AG08396 (cell line): ENCODE data around the gene ALCAM.
"Not testable (repeated sequence)": the region's sequence is repeated elsewhere in the genome, so short reads cannot be mapped to it uniquely, and the experiment has no call there.

Source experiments
- DNase-seq: peaks from one replicate; pipeline ENCODE4 v3.0.0; 2012; ENCODE audit warnings: low spot score, mixed read lengths

The ALCAM gene

DNA sequence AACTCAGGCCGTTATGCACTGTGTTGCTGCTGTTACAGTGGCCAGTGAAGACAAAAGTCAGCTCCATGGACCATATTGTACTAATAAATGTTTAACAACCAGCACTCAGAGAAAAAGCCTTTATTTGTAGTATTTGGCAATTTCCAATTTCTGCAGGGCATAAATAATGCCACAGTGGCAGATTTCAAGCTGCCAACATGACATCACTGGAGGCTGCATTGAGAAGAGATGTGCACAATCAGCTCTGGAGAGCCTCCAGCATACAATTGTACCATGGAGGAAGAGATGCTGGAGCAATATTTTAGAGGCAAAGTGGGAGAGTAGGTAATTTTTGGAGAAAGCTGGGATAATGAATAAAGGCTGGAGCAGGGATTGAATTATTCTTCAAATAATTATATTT lies 9.7 kb upstream of the ALCAM start:
- DNase-seq, result no peak

DNA sequence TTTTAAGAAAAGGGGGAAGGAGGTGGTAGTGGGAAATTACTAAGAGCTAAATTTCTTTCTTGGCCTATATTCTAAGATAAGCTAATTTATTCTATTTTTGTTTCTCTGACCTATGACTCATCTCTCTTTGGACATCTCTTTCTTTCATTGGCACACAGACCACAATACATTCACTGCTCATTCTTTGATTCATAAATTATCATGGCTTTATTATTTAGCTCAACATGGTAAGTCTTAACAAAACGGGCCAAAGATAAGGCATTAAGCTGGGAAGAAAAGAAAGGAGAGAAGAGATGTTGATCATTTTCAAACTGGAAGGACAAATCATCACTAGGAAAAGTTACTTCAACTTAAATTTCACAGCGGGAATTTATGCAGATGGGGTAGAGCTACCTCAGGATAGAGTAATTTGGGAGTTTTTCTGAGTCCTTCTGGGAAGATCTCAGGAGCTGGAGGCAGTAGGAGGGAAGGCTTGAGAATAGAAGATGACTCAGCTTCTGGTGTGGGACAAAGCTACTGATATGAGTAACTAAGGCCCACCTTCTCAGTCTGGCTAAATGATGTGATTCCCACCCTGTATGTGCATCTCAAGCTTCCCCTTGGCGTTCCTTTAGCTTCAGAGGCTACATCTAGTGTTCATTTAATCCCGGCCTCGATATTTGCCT lies 7.5 kb upstream of the ALCAM start:
- no peak for DNase-seq

DNA sequence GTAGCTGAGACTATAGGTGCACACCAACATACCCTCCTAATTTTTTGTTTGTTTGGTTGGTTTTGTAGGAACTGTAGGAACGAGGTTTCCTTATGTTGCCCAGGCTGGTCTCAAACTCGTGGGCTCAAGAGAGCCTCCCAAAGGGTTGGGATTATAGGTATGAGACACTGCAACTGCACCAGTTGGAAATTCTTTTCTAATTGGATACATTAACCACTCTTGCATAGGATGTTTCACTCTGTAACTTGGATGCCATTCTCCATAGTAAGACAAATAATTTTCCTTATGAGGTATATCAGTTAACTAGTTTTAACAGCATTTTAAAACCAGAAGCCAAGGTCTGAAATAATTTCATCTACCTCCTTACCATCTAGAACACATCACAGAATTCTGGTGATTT lies 6.7 kb upstream of the ALCAM start:
- DNase-seq, result no peak

DNA sequence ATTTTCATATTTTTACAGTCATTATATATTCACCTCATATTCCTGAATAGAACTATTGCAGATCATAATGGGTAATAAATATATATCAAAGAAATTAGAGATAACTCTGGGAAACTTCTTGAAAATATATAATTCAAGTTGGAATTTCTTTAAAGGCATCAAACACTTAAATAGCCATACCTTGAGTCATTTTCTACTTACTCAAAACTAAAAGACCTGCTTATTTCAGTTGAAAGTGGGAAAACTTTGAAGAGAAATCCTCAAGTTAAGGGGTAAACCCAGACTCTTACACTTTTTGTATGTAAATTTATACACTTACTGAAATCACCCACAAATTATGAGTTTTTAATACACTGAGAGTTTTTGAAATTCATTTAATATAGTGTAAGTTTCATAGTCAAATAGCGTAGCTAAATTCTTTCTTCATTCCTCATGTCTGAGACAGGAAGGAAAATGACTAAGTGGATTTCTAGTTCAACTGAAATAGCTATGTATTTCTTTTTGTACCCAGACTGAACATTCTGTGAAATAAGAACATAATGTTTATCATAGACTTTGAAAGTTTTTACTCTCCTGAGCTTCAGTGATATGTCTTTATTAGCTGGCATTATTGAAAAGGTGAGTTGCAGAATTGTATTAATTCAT lies 4.6 kb upstream of the ALCAM start:
- DNase-seq, result no peak

DNA sequence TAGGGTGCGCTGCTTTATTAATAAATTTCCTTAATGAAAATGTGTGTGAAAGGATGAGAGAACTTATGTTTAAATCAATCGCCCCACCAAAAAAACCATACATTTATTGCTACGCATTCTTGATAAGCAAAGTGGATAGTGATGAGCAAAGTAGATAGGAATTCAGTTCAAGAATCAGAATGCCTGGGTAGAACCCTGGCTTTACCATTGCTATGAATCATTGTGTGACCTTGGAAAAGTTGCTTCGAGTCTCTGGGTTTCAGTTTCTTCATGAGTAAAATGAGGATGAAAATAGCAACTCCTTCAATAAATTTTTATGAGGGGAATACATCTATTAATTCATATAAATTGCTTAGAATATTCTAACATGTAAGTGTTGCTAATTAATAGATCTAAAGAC lies 2.6 kb upstream of the ALCAM start:
- DNase-seq, result no peak

DNA sequence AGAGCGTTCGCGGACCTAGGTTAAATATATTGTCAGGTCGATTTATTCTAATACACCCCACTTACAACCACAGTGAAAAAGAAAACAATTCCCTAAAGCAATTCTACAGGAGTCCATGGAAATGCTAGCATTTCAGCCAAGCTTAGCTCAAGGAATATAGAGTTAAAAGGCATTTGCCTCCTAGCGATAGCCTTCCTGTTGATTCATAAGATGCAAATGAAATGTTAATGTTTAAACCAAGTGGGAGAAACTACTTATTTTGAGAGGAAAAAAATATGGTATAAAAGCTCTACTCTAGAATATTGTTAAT lies 1.7 kb upstream of the ALCAM start:
- no peak for DNase-seq

DNA sequence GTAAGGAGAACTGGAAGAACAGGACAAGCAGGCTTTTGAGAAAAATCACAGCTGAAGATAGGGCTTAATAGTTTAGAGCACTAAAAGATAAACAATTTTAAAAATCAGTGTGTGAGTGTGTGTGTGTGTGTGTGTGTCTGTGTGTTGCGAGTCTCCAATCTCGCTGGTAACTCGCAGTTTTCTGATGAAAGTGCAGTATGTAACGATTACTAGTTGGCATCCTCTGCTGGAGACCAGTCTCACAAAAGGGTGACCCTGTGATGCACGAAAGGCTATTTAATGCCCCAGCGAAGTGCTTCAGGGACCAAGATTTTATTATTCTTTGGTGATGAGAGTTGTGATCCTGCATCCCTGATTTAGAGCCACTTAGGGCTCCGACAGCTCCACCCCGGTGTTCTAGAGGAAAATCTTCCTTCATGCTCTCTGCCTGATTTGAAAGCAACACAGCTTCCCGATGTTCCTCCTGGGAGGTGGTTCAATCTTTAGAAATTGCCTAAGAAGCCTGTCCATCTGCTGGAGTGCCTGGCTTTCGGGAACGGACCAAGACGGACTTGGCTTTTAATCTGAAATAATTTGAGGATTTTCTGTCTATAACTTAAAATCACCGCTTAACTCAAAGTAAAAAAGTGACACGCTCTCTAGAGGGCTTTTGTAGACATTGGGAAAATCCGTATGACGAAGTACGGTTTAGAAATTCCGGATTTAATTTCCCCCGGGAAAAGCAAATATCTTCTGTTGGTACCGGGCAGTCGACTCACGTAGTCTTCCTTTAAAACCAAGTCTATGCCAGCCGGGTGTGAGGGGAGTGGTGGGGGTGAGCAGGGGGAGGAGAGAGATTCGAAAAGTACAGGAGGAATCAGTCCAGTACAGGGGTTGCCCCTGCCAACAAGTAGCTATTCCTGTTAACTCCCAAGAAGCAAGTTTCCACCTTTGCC lies 1.1 kb upstream of the ALCAM start:
- DNase-seq, result peak; percentile 28

DNA sequence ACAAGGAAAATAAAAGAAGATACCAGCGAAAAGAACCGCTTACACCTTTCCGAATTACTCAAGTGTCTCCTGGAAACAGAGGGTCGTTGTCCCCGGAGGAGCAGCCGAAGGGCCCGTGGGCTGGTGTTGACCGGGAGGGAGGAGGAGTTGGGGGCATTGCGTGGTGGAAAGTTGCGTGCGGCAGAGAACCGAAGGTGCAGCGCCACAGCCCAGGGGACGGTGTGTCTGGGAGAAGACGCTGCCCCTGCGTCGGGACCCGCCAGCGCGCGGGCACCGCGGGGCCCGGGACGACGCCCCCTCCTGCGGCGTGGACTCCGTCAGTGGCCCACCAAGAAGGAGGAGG lies 325 bp downstream of the ALCAM start:
- no peak for DNase-seq

DNA sequence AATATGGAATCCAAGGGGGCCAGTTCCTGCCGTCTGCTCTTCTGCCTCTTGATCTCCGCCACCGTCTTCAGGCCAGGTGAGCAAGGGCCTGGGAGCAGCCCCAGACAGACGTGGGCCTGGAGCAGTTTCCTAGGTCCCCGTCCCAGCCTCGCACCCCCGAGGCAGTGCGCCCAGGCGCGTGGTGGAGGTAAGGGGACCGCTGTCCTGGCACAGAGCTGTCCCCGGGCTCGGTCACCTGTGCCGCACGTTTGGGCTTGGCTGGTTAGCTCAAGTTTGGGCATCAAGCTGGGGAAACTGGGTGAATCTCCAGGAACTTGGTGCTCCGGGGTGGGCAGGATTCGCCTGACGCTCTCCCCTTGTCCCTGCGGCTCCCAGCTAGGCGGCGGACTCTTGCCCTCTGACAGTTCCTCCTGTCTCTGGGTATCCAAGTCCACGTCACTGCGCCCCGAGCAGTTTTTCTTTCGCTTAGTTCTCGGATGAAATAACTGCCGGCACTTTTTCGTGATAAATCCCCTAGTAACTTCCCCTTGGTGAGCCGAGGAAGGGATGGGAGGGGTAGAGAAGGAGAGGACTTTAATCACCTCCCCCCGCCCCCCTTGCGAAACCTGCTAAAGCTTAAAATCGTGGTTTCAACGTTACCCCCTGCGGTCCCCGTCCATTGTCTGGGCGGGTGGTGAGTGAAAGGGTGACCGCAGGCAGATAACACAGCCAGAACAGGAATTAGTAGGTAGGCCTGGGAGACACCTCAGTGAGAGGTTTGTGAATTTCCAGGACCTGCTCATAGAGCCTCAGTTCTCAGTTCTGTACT lies 901 bp downstream of the ALCAM start:
- peak; percentile 33 for DNase-seq

DNA sequence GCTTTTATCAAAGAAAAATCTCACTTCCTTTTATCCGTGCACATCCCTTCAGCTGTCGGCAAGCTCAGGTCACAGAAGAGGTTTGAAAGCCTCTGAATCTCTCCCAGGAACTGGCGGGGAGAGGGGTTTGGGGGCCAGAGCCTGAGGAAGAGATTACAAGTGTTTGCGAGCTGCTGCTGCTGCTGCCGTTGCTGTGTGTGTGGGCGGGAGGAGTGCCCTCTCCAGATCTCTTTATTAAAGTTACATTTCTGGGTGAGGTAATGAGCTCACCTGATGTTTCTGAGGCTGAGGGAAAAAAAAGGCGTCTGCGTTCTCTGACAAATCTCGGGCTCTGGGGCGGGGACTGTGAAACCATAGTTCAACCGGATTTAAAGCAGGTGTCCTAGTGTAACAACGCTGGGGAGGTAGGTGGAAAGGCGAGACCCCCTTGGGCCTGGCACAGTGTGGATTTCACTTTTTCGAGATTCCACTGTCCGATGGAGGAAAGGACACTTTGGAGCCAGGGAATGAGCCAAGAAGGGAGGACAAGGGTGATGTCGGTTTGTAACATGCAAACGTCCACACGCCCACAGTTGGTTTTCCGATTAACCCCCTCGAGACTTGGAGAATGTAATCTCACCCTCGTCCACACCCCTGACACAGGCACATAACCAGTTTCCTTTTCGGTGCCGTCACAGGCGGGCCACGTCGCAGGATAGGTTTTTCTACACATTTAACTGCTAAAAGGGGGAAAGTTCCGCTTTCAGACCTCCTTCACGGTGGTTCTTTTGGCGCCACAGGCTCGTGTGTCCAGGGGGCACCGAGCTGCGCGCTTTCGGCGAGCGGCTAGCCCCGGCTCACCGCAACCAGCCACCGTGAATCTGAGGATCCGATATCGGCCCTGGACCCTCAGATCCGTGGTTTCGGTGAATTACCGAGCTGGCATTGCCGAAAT lies 2.1 kb downstream of the ALCAM start:
- no peak for DNase-seq

DNA sequence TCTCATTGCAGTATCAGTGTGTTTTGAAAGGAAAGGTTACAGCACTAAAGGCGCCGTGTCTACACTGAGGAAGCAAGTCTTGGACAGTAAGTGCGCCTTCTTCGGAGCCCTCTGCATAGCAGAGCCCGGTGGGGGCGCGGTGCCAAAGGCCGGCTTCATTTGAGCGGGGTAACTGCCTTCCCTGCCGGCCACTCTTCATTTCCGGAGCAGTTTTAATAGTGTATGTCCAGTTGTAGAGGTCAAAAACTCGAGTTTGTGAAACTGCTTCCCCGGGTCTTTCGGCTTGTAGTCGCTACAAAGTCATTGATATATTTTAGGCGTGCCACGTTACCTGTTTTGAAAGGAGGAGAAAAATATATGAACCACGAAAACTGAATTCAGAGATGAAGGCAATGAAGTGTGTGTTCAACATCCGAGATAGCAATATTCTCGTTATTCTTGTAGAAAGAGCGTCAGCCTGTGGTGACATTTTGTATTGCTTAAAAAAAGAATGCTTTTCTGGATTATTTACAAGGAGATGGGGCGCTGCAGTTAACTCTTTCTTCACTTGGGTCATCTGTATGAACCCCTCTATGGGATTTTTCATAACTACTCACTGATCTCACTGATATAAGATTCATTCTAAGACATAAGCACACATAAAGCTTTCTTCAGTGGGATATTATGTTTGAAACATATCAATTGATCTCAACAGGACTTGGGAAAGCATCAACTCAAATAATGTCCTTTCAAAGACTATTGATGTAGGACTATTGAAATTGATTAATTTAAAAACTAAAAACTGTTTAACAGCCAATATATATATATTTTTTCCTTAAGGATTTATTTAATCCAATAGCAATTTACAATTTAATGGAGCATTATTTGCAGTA lies 3.0 kb downstream of the ALCAM start:
- DNase-seq, result peak; percentile 45

DNA sequence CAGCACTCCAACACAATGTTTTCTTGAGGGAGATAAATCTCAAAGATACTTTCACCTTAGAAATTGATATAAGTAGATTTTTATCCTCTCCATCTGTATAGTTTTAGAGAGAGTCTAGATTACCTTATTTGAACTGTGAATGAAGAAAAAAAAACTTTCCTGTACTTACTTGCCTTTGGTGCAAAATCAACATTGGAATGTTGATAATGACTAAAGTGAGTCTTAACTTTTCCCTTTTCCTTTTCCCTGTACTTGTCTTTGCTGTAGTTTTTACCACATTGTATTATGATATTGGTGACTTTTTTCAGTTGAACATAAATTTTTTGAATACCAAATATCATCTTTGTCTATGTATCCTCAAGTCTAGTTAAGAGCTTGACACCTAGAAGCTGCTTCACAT lies 6.7 kb downstream of the ALCAM start:
- DNase-seq, result no peak

DNA sequence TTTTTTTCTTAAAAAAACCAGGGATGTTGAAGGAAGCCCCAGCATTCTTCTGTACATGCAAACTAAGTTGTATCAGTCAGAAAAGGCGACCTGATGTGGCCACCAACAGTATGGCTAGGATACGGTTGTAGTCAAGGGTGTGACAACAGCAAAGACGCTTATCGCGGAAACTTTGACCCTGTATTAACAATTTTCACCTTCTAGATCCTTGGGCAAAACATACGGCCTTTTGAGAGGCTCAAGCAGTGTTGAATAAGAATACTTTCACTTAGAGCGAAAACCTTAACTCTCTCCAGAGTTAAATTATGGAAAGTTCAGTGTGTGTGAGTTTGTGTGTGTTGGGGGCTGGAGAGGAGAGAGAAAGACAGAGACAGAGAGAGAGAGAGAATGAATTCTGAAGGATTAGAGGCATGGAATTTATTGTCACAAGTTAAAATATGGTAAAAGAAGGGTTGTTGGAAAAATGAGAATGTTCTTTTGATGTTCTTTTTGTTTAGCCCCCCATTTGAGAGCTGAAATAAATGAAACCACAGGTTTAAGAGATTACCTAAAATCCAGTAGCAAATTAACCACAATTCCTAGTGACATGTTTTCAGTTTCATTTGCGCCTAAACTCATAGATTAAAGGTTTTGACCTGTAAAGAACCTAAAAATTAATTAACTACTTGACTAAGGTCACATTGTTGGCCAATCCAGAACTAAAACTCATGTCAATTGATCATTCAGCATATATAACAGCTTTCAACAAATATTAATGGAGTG lies 9.2 kb downstream of the ALCAM start:
- DNase-seq, result no peak

DNA sequence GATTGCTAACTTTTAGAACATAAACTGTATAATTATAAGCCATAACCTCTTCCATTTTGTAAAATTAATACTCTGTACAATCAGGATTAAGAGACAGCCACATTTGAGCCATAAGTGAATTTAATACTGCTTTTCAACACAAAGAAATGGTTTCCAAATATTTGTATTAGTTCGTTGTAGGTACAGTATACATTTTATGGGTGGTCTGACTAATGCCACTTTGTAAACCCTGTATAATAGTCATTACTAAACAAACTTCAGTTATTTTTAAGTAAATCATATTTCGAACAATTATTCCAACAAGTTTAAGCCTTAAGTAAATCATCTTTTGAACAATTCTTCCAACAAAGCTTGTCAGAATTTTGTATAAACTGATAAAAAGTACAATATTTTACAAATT lies 11.0 kb downstream of the ALCAM start:
- no peak for DNase-seq

DNA sequence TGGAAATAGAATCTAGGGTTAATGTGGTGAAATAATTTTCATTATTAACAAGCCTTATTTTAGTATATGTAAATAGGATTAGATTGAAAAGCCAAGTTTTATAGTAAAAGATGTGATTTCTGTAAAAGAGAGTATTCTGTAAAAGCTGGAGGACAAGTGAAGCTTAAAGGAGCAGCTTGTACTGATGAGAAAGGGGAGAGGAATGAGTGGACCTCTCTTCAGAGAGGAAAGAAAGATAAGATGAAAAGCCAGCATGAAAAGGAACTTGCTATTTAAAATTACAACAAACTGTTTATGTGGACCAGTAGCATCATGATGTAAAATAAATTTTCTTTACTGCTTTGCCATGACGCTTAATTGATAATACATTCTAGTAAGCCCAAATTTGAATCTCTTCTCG lies 18.5 kb downstream of the ALCAM start:
- DNase-seq, result no peak

DNA sequence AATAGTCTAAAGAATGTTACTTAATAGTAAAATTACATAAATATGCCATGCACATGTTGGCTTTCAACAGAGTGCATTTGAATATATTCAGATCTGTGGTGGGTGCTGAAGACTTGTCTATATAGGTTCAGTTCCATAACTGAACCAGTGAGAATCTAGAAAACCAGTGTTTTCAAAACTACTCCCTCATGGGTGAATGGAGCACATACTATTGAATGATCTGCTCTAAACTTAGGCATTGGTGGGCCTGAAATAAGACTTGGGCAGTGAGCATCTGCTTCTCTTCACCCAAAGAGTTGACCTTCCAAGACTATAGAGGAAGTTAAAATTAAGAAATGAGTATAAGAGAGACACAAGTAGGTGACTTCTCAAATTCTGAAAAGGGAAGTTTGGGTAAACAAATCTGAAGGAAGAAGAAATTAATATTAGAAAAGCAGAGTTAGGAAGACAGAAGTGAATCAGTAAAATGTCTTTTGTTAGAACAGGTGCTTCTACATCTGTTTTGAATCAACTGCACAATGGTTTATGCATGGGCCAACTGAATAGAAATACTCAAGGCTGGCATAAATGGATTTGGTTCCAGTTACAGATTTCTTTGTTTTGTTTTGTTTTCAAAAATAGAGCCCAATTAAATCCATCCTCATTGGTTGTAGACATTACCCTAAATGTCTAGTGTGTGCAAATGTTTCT lies 19.3 kb downstream of the ALCAM start:
- no peak for DNase-seq

DNA sequence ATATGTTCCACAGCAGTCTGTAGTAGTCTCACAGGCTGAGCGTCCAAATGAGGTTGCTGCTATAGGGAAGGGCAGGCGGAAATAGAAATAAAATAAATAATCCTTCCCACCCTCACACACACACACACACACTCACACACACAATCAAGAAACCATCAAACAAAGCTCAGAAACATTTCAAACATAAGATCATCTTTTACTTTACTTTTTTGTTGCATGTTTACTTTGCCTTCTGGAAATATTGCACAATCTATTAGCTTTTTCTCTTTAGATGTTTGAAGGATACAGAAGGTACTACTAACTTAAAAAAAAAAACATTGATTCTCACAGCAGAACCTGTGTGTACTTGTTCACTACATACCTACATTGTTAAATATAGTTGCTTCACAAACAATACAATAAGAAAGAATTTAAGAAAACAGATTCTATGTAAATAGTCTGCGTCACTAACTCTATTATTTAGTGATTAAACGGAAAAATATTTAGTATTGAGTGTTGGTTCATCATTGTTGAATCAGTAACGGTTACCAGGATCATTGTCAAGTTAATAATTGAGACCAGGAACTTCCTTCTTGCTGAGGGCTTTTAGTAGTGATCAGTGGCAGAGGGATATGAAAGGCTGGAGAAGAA lies 20.5 kb downstream of the ALCAM start:
- DNase-seq, result no peak

DNA sequence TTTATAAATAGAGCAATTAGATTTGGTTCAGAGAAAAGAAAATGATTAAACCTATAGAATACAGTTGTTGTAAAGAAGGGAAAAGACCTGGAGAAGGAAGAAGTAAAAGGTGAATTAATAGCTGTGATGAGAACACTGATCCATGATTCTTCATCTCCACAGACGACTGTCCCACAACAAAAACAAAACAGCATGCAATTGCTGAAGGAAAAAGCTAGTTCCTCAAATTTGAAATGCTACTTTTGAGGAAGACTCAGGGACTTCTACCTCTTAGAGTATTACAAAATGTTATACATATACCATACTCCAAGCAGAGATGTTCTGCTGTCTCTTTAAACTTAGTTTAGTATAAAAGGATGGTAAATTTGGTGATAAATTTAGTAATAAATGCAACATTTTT lies 21.5 kb downstream of the ALCAM start:
- DNase-seq, result no peak

DNA sequence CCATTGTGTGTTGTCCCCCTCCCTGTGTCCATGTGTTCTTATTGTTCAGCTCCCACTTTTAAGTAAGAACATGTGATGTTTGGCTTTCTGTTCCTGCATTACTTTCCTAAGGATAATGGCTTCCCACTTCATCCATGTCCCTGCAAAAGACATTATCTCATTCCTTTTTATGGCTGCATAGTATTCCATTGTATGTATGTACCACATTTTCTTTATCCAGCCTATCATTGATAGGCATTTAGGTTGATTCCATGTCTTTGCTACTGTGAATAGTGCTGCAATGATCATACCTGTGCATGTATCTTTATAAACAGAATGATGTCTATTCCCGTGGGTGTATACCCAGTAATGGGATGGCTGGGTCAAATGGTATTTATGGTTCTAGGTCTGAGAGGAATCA lies 23.1 kb downstream of the ALCAM start:
- not testable (repeated sequence) for DNase-seq
